K562 (cell line): ENCODE data around the gene ACADVL. TPM values are rescaled to one million over a fixed set of nuclear protein-coding genes. Genes with fewer than 3 reads are reported as not detected.

Experiments used
- ATAC-seq: fragments of 200-7000 bp; cut with Tn5 transposase; 3 replicates; pipeline ENCODE4 v1.9.1; 2020; ENCODE audit warnings: moderate library complexity
- BruUV-seq: library from RNA; stranded (reverse); fragments of 400-500 nt; replicated peaks from 2 replicates; lab custom pipeline; 2021; lab: Mats Ljungman, UMichigan
- CTCF ChIA-PET: fragments of 300-600 bp; formaldehyde crosslinking; extraction: SDS; loops from one replicate; lab custom pipeline; 2021; ENCODE audit warnings: low intra/inter-chr PET ratio; lab: Yijun Ruan, JAX
- POLR2A ChIA-PET: fragments of 300-600, 350-650 bp; sonication (Branson Sonifier 250); formaldehyde crosslinking; extraction: SDS; loops from one replicate; lab custom pipeline; 2021; ENCODE audit warnings: antibody characterized with exemption, inconsistent platforms; lab: Yijun Ruan, JAX
- DNase-seq, 4 experiments: peaks; one replicate each; pipeline versions ENCODE4 v3.0.0 to v3.0.0-alpha.2; 2011 to 2018; ENCODE audit warnings: low spot score in 3 of 4, mixed read lengths in 3 of 4; ENCODE audit errors: extremely low read depth in 1 of 4
- FAIRE-seq: peaks from 2 replicates; lab custom pipeline; 2011; peaks lifted over from hg19 to GRCh38; lab: Jason Lieb, UNC
- H2AFZ ChIP-seq: 2 replicates; pipeline ENCODE4 v1.6.0; 2011; ENCODE audit warnings: low read depth, low read length, control low read depth, inconsistent platforms
- H3K27ac ChIP-seq: fragments of 200-600 bp; 3 replicates; pipeline ENCODE4 v1.8.0; 2011; ENCODE audit warnings: low read depth, mild to moderate bottlenecking, control low read depth, inconsistent platforms, low read length, moderate library complexity, mixed read lengths; ENCODE audit errors: extremely low read depth
- H3K27me3 ChIP-seq, 2 experiments: fragments of 300-600 bp in 1 of 2; 2 replicates in 1 of 2; 3 replicates in 1 of 2; pipeline versions ENCODE4 v1.6.0 to v1.8.0; 2011; ENCODE audit warnings: inconsistent platforms in 2 of 2, low read length in 2 of 2, mild to moderate bottlenecking in 1 of 2, mixed read lengths in 1 of 2, moderate library complexity in 1 of 2; ENCODE audit not compliant: control insufficient read depth in 2 of 2, insufficient read depth in 2 of 2
- H3K36me3 ChIP-seq: fragments of 300-600 bp; 3 replicates; pipeline ENCODE4 v1.8.0; 2011; ENCODE audit warnings: mild to moderate bottlenecking, low read length, inconsistent platforms; ENCODE audit not compliant: control insufficient read depth, insufficient read depth
- H3K4me1 ChIP-seq, 2 experiments: fragments of 200-600 bp in 1 of 2; replicated peaks in 1 of 2; 2 replicates in 1 of 2; 3 replicates in 1 of 2; pipeline versions ENCODE4 v1.5.1 to v1.8.0; 2011; ENCODE audit warnings: inconsistent platforms in 2 of 2, low read length in 2 of 2, mild to moderate bottlenecking in 1 of 2, mixed read lengths in 1 of 2, moderate library complexity in 1 of 2; ENCODE audit not compliant: control insufficient read depth in 2 of 2, insufficient read depth in 2 of 2
- H3K4me2 ChIP-seq: 2 replicates; pipeline ENCODE4 v1.6.1; 2011; ENCODE audit warnings: low read length, control low read depth, inconsistent platforms, mixed read lengths; ENCODE audit not compliant: insufficient read depth
- H3K4me3 ChIP-seq: fragments of 200-600 bp; sonication (generic), shearing (Covaris generic); 2 replicates; pipeline ENCODE4 v1.5.1; 2016; ENCODE audit warnings: control low read depth, inconsistent platforms
- H3K79me2 ChIP-seq: fragments of 200-600 bp; 3 replicates; pipeline ENCODE4 v1.8.0; 2011; ENCODE audit warnings: low read length, inconsistent platforms; ENCODE audit not compliant: control insufficient read depth, insufficient read depth
- H3K9ac ChIP-seq, 2 experiments: 2 replicates each; pipeline versions ENCODE4 v1.6.0 to v1.6.1; 2011; ENCODE audit warnings: low read depth in 2 of 2, low read length in 2 of 2, control low read depth in 1 of 2, inconsistent platforms in 1 of 2, mild to moderate bottlenecking in 1 of 2, mixed read lengths in 1 of 2; ENCODE audit not compliant: insufficient read depth in 1 of 2
- H3K9me1 ChIP-seq: one replicate; pipeline ENCODE4 v1.6.0; 2011; ENCODE audit warnings: inconsistent platforms, mild to moderate bottlenecking, low read length, moderate library complexity; ENCODE audit not compliant: control insufficient read depth, insufficient read depth
- H3K9me3 ChIP-seq: replicated peaks from 2 replicates; pipeline ENCODE4 v1.5.1; 2011; ENCODE audit warnings: low read depth, low read length, inconsistent platforms; ENCODE audit not compliant: control insufficient read depth, insufficient read depth
- H4K20me1 ChIP-seq: replicated peaks from 2 replicates; pipeline ENCODE4 v1.6.1; 2011; ENCODE audit warnings: low read length, inconsistent platforms, mixed read lengths; ENCODE audit not compliant: control insufficient read depth, insufficient read depth
- BRCA1 ChIP-seq, 2 experiments: fragments of 450-650 bp in 1 of 2; sonication (generic) in 1 of 2; formaldehyde crosslinking in 1 of 2; IDR thresholded peaks; 2 replicates each; pipeline versions ENCODE4 v1.5.0 to v1.6.1; 2017 to 2020; ENCODE audit warnings: mild to moderate bottlenecking in 1 of 2, missing genetic modification reagents in 1 of 2
- BRD9 ChIP-seq: fragments of 450-650 bp; IDR thresholded peaks from 2 replicates; pipeline ENCODE4 v1.6.1; 2018; ENCODE audit warnings: low read depth; ENCODE audit not compliant: partially characterized antibody
- CREBBP ChIP-seq: IDR thresholded peaks from one replicate; pipeline ENCODE4 v1.6.1; 2012; ENCODE audit warnings: low read depth, mild to moderate bottlenecking, control low read depth, inconsistent platforms, low read length
- FIP1L1 ChIP-seq: fragments of 200-400 bp; formaldehyde crosslinking; IDR thresholded peaks from 2 replicates; pipeline ENCODE4 v1.6.1; 2018; ENCODE audit warnings: mild to moderate bottlenecking, low read depth, low read length; ENCODE audit not compliant: poor library complexity, severe bottlenecking
- FOS ChIP-seq: IDR thresholded peaks from 3 replicates; pipeline ENCODE4 v1.6.1; 2011; ENCODE audit not compliant: insufficient read length; ENCODE audit errors: extremely low read depth
- KLF6 ChIP-seq: fragments of 250-450 bp; sonication (Bioruptor Pico); IDR thresholded peaks from 2 replicates; pipeline ENCODE4 v1.4.0; 2020; ENCODE audit warnings: mild to moderate bottlenecking, moderate library complexity, borderline replicate concordance
- NFE2L1 ChIP-seq: fragments of 450-650 bp; IDR thresholded peaks from 2 replicates; pipeline ENCODE4 v1.6.1; 2016; ENCODE audit warnings: missing genetic modification characterization, low read depth, mild to moderate bottlenecking, missing compliant biosample characterization, moderate library complexity, borderline replicate concordance
- RB1 ChIP-seq: fragments of 450-650 bp; IDR thresholded peaks from 2 replicates; pipeline ENCODE4 v1.6.1; 2017; ENCODE audit warnings: low read depth, mild to moderate bottlenecking
- RFX5 ChIP-seq: IDR thresholded peaks from 2 replicates; pipeline ENCODE4 v1.6.1; 2011; ENCODE audit warnings: low read depth, mild to moderate bottlenecking, improper control_type of control experiment, low read length
- RFX7 ChIP-seq: fragments of 250-450 bp; sonication (Bioruptor Pico); IDR thresholded peaks from 2 replicates; pipeline ENCODE4 v1.5.1; 2021; ENCODE audit warnings: mild to moderate bottlenecking
- SMARCE1 ChIP-seq: fragments of 450-650 bp; IDR thresholded peaks from 2 replicates; pipeline ENCODE4 v1.7.1; 2016; ENCODE audit warnings: mild to moderate bottlenecking
- TRIM24 ChIP-seq, 2 experiments: fragments of 450-650 bp; IDR thresholded peaks; 2 replicates each; pipeline ENCODE4 v1.6.1; 2016
- ZC3H4 ChIP-seq: sonication (generic); formaldehyde crosslinking; IDR thresholded peaks from 2 replicates; pipeline ENCODE4 v1.9.0; 2021; ENCODE audit warnings: missing genetic modification reagents, borderline replicate concordance
- WGBS: fragments of 100-300 bp; shearing (Covaris generic); methylation state at CpG from one replicate; pipeline ENCODE4 v1.1.6; 2016; ENCODE audit warnings: low coverage, mixed read lengths; ENCODE audit not compliant: insufficient coverage; ENCODE audit errors: missing lambda C conversion rate; 5-methylcytosine and 5-hydroxymethylcytosine counted together
- in situ Hi-C: fragments of 300-500 bp; cut with MboI; formaldehyde crosslinking; loops from 4 replicates; pipeline ENCODE4 v1.15.0; 2018; ENCODE audit warnings: inconsistent platforms, mixed read lengths
- intact Hi-C: fragments of 100-400 bp; cut with micrococcal nuclease; formaldehyde crosslinking; loops from 2 replicates; pipeline ENCODE4 v1.14.2; 2022
- polyA plus RNA-seq, 8 experiments: library from polyadenylated mRNA; depleted of rRNA in 4 of 8; stranded (reverse) in 5 of 8; unstranded in 3 of 8; fragments of >200 nt; fragmentation: Nextera tagmentation in 2 of 8; fragmentation: Illumina TruSeq in 1 of 8; extraction: Ambion mirVana in 2 of 8; extraction: Trizol in 1 of 8; gene quantifications; 2 replicates each; pipeline versions ENCODE4 v1.2.1 to v1.2.3, GENCODE V29; 2011 to 2014; ENCODE audit warnings: inconsistent platforms in 1 of 8, missing spikeins in 1 of 8
- total RNA-seq, 7 experiments: library from RNA; depleted of rRNA in 6 of 7; stranded (reverse); fragments of >200 nt in 6 of 7; fragmentation: Illumina TruSeq in 2 of 7; extraction: Trizol in 2 of 7; gene quantifications; 2 replicates each; pipeline versions ENCODE4 v1.2.1 to v1.2.3, GENCODE V29; 2011 to 2021; ENCODE audit warnings: low replicate concordance in 1 of 7
- TF ChIP-seq, protein P1 (sequence below): fragments of 250-450 bp; sonication (Bioruptor Pico); IDR thresholded peaks from 2 replicates; pipeline ENCODE4 v1.8.0; 2021; ENCODE audit warnings: mild to moderate bottlenecking, moderate library complexity
- TF ChIP-seq, protein P2 (sequence below), 3 experiments: fragments of 200-800 bp in 1 of 3; fragments of 250-450 bp in 1 of 3; fragments of 450-650 bp in 1 of 3; sonication (Bioruptor Pico) in 1 of 3; sonication (Bioruptor generic) in 1 of 3; formaldehyde crosslinking in 1 of 3; IDR thresholded peaks; 2 replicates each; pipeline versions ENCODE4 v1.6.1 to v1.8.0; 2016 to 2022; ENCODE audit warnings: mild to moderate bottlenecking in 2 of 3, missing genetic modification characterization in 2 of 3, missing compliant biosample characterization in 1 of 3, moderate library complexity in 1 of 3

The ACADVL gene
- total and polyA plus RNA-seq, 9 of the 15 experiments (the other 6 are each of a cell fraction or from before 2014, with no cell fraction given): 25.5 to 449 (median 214) TPM

- no peaks in the 10 kb centered on the region for H3K27me3 ChIP-seq
- no peaks in the 10 kb centered on the region for H3K9me1 ChIP-seq
- no peak overlapping the region for H3K4me3 ChIP-seq
- no peak for DNase-seq
- intact Hi-C loops: no loop called here
- H2AFZ ChIP-seq: no peak overlapping the region
- in situ Hi-C loops: no loop called here
- WGBS: 82% methylated on average over 4 of the region's 5 CpGs
- no peak for ATAC-seq
- POLR2A ChIA-PET: no interaction called here
- peaks cover 46% of the 10 kb centered on the region for H3K36me3 ChIP-seq
- no peak overlapping the region for H3K9ac ChIP-seq
- no peak overlapping the region for H3K4me2 ChIP-seq
- H3K4me1 ChIP-seq: peaks cover 11 to 31% of the 10 kb centered on the region in 2 experiments; a peak in 4 of 5 replicates
- no peaks in the 10 kb centered on the region for H3K9me3 ChIP-seq
- no peak overlapping the region for H3K27ac ChIP-seq
- CTCF ChIA-PET: no interaction called here
- H4K20me1 ChIP-seq: no peaks in the 10 kb centered on the region
- FAIRE-seq: no peak
- H3K79me2 ChIP-seq: peaks cover 47% of the 10 kb centered on the region
- BruUV-seq: no TSS peak
- TF ChIP-seq FOS: no peak
- no peak for TF ChIP-seq SMARCE1
- TF ChIP-seq NFE2L1 (tag): no peak
- no peak for TF ChIP-seq RFX5
- TF ChIP-seq, protein P1, sequence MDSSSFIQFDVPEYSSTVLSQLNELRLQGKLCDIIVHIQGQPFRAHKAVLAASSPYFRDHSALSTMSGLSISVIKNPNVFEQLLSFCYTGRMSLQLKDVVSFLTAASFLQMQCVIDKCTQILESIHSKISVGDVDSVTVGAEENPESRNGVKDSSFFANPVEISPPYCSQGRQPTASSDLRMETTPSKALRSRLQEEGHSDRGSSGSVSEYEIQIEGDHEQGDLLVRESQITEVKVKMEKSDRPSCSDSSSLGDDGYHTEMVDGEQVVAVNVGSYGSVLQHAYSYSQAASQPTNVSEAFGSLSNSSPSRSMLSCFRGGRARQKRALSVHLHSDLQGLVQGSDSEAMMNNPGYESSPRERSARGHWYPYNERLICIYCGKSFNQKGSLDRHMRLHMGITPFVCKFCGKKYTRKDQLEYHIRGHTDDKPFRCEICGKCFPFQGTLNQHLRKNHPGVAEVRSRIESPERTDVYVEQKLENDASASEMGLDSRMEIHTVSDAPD (CRISPR knock-in tag): no peak
- TF ChIP-seq CREBBP: no peak
- TF ChIP-seq ZC3H4 (CRISPR knock-in tag): no peak
- no peak for TF ChIP-seq TRIM24 (IDR thresholded peaks at IDR 0.05)
- no peak for TF ChIP-seq RB1
- no peak for TF ChIP-seq BRCA1 (IDR thresholded peaks at IDR 0.05)
- TF ChIP-seq BRCA1 (CRISPR knock-in tag; IDR thresholded peaks at IDR 0.05): no peak
- no peak for TF ChIP-seq FIP1L1
- no peak for TF ChIP-seq BRD9
- TF ChIP-seq RFX7 (CRISPR knock-in tag): no peak
- TF ChIP-seq, protein P2, sequence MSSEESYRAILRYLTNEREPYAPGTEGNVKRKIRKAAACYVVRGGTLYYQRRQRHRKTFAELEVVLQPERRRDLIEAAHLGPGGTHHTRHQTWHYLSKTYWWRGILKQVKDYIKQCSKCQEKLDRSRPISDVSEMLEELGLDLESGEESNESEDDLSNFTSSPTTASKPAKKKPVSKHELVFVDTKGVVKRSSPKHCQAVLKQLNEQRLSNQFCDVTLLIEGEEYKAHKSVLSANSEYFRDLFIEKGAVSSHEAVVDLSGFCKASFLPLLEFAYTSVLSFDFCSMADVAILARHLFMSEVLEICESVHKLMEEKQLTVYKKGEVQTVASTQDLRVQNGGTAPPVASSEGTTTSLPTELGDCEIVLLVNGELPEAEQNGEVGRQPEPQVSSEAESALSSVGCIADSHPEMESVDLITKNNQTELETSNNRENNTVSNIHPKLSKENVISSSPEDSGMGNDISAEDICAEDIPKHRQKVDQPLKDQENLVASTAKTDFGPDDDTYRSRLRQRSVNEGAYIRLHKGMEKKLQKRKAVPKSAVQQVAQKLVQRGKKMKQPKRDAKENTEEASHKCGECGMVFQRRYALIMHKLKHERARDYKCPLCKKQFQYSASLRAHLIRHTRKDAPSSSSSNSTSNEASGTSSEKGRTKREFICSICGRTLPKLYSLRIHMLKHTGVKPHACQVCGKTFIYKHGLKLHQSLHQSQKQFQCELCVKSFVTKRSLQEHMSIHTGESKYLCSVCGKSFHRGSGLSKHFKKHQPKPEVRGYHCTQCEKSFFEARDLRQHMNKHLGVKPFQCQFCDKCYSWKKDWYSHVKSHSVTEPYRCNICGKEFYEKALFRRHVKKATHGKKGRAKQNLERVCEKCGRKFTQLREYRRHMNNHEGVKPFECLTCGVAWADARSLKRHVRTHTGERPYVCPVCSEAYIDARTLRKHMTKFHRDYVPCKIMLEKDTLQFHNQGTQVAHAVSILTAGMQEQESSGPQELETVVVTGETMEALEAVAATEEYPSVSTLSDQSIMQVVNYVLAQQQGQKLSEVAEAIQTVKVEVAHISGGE (CRISPR knock-in tag; IDR thresholded peaks at IDR 0.05): no peak
- TF ChIP-seq KLF6 (CRISPR knock-in tag): no peak
Observed at GRCh38 chr17:7246779-7247178, 27.0 kb downstream of the ACADVL start.
